Measurements from ENCODE around the gene HINT1.
"Not testable (repeated sequence)": the region's sequence is repeated elsewhere in the genome, so short reads cannot be mapped to it uniquely, and the experiment has no call there.

The HINT1 gene

GRCh38 chr5:131170540-131171275, 5.7 kb upstream of the HINT1 start, which contains the start of gene LYRM7:
Gene LYRM7 (plus strand): TSS chr5:131170944. CDS start chr5:131171021, 77 bp downstream.
- DNase-seq = peak; percentile 100

GRCh38 chr5:131169810-131170539, 4.9 kb upstream of the HINT1 start:
- no peak for DNase-seq

- no peak for DNase-seq
Measured at GRCh38 chr5:131167615-131168014, 2.6 kb upstream of the HINT1 start.

GRCh38 chr5:131164191-131165118, 601 bp downstream of the HINT1 start:
- peak; percentile 71 for DNase-seq

- DNase-seq = peak; percentile 26
Measured at GRCh38 chr5:131163276-131164119, 1.6 kb downstream of the HINT1 start.

GRCh38 chr5:131160134-131160533, 4.9 kb downstream of the HINT1 start:
- no peak for DNase-seq

GRCh38 chr5:131156957-131157356, 8.1 kb downstream of the HINT1 start:
- DNase-seq = no peak

GRCh38 chr5:131156385-131156784, 8.7 kb downstream of the HINT1 start:
- no peak for DNase-seq

GRCh38 chr5:131151216-131151615, 13.8 kb downstream of the HINT1 start:
- DNase-seq = no peak

- DNase-seq = no peak
Measured at GRCh38 chr5:131150408-131150807, 14.6 kb downstream of the HINT1 start.

GRCh38 chr5:131148835-131149234, 16.2 kb downstream of the HINT1 start:
- no peak for DNase-seq

- no peak for DNase-seq
Measured at GRCh38 chr5:131147258-131147657, 17.8 kb downstream of the HINT1 start.

GRCh38 chr5:131142970-131143617, 22.0 kb downstream of the HINT1 start:
- DNase-seq = no peak

GRCh38 chr5:131139321-131139720, 25.7 kb downstream of the HINT1 start:
- DNase-seq = no peak

- not testable (repeated sequence) for DNase-seq
Measured at GRCh38 chr5:131138406-131138805, 26.6 kb downstream of the HINT1 start.

- not testable (repeated sequence) for DNase-seq
Measured at GRCh38 chr5:131133091-131133490, 32.0 kb downstream of the HINT1 start.

- DNase-seq = no peak
Measured at GRCh38 chr5:131129306-131129705, 35.8 kb downstream of the HINT1 start.

GRCh38 chr5:131127244-131127643, 37.8 kb downstream of the HINT1 start:
- DNase-seq = not testable (repeated sequence)

- DNase-seq = no peak
Measured at GRCh38 chr5:131114754-131115153, 50.3 kb downstream of the HINT1 start.

GRCh38 chr5:131112424-131112823, 52.6 kb downstream of the HINT1 start:
- no peak for DNase-seq

GRCh38 chr5:131110256-131110594, 54.8 kb downstream of the HINT1 start:
- DNase-seq = no peak
